ENCODE results near the gene SPATA20.

SPATA20 gene

DNA sequence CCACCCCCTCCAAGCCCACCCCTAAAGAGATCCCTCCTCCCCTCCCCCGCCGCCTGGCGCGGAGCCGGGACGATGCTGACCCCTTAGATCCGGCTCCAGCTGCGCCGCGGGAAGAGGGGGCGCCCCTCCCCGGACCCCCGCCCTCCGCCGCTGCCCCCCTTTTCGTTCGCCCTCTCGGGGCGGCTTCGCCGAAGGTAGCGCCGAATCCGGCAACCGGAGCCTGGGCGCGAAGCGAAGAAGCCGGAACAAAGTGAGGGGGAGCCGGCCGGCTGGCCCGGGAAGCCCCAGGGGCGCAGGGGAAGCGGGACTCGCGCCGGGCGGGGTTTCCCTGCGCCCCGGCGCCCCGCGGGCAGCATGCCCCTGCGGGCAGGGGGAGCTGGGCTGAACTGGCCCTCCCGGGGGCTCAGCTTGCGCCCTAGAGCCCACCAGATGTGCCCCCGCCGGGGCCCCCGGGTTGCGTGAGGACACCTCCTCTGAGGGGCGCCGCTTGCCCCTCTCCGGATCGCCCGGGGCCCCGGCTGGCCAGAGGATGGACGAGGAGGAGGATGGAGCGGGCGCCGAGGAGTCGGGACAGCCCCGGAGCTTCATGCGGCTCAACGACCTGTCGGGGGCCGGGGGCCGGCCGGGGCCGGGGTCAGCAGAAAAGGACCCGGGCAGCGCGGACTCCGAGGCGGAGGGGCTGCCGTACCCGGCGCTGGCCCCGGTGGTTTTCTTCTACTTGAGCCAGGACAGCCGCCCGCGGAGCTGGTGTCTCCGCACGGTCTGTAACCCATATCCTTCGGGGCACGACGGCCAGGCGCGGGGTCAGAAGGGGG is 14.2 kb downstream of the SPATA20 start (continued):
- TF ChIP-seq MZF1 (tag by site-specific recombination; IDR thresholded peaks at IDR 0.05; ENCODE audit: borderline replicate concordance) (no peak), ZBTB7A (tag by site-specific recombination; IDR thresholded peaks at IDR 0.05; ENCODE audit: low read depth) (no peak), ZNF157 (tag by site-specific recombination; IDR thresholded peaks at IDR 0.05) (no peak), ZSCAN16 (tag by site-specific recombination; IDR thresholded peaks at IDR 0.05) (no peak), ZNF510 (tag by site-specific recombination; IDR thresholded peaks at IDR 0.05; ENCODE audit: insufficient replicate concordance) (no peak), ZNF23 (tag by site-specific recombination; IDR thresholded peaks at IDR 0.05; ENCODE audit: borderline replicate concordance) (no peak), ZFP37 (tag by site-specific recombination; IDR thresholded peaks at IDR 0.05) (no peak), ZNF513 (tag by site-specific recombination; IDR thresholded peaks at IDR 0.05) (0 out of 2 replicates have a peak, but pooled peaks have one; percentile 27), PRDM4 (tag by site-specific recombination; IDR thresholded peaks at IDR 0.05) (no peak), ZNF530 (tag by site-specific recombination; IDR thresholded peaks at IDR 0.05; ENCODE audit: low read depth) (no peak), ZXDB (tag by site-specific recombination; IDR thresholded peaks at IDR 0.05) (0 out of 2 replicates have a peak, but pooled peaks have one; percentile 25), ZNF624 (tag by site-specific recombination; IDR thresholded peaks at IDR 0.05) (no peak), GLI4 (tag by site-specific recombination; IDR thresholded peaks at IDR 0.05) (no peak)

GRCh38 chr17:50561746-50562141 is 14.8 kb downstream of the SPATA20 start:
- peaks cover 5% of the 10 kb centered on the region; the same call in 1 of the 2 replicates for H3K4me1 ChIP-seq (ENCODE audit: control insufficient read depth, insufficient read depth, low read length)
- no peaks in the 10 kb centered on the region for H3K9me3 ChIP-seq (ENCODE audit: control insufficient read depth, insufficient read depth, low read depth, low read length)
- TF ChIP-seq, protein P1, sequence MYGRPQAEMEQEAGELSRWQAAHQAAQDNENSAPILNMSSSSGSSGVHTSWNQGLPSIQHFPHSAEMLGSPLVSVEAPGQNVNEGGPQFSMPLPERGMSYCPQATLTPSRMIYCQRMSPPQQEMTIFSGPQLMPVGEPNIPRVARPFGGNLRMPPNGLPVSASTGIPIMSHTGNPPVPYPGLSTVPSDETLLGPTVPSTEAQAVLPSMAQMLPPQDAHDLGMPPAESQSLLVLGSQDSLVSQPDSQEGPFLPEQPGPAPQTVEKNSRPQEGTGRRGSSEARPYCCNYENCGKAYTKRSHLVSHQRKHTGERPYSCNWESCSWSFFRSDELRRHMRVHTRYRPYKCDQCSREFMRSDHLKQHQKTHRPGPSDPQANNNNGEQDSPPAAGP (tag by site-specific recombination; IDR thresholded peaks at IDR 0.05), result no peak
- TF ChIP-seq ZNF394 (tag by site-specific recombination; IDR thresholded peaks at IDR 0.05; ENCODE audit: borderline replicate concordance), result no peak
- TF ChIP-seq PRDM4 (tag by site-specific recombination; IDR thresholded peaks at IDR 0.05), result no peak
- no peak for TF ChIP-seq ZNF670 (tag by site-specific recombination; IDR thresholded peaks at IDR 0.05; ENCODE audit: low read depth)
- TF ChIP-seq ZNF302 (tag by site-specific recombination; IDR thresholded peaks at IDR 0.05; ENCODE audit: low read depth), result no peak
- TF ChIP-seq ZNF473 (tag by site-specific recombination; IDR thresholded peaks at IDR 0.05), result no peak
- TF ChIP-seq KLF7 (tag by site-specific recombination; IDR thresholded peaks at IDR 0.05; ENCODE audit: borderline replicate concordance), result no peak
- no peak for TF ChIP-seq GLI4 (tag by site-specific recombination; IDR thresholded peaks at IDR 0.05)
- TF ChIP-seq, protein P2, sequence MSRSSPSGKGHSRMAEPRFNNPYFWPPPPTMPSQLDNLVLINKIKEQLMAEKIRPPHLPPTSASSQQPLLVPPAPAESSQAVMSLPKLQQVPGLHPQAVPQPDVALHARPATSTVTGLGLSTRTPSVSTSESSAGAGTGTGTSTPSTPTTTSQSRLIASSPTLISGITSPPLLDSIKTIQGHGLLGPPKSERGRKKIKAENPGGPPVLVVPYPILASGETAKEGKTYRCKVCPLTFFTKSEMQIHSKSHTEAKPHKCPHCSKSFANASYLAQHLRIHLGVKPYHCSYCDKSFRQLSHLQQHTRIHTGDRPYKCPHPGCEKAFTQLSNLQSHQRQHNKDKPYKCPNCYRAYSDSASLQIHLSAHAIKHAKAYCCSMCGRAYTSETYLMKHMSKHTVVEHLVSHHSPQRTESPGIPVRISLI (tag by site-specific recombination; IDR thresholded peaks at IDR 0.05), result no peak
- no peak for TF ChIP-seq ZNF530 (tag by site-specific recombination; IDR thresholded peaks at IDR 0.05; ENCODE audit: low read depth)
- no peak for TF ChIP-seq ZNF37A (tag by site-specific recombination; IDR thresholded peaks at IDR 0.05)
- TF ChIP-seq ZNF549 (tag by site-specific recombination; IDR thresholded peaks at IDR 0.05), result no peak
- no peaks in the 10 kb centered on the region for H3K36me3 ChIP-seq (ENCODE audit: control insufficient read depth in 2 of 2, insufficient read depth in 1 of 2, low read length in 2 of 2)
- ChIA-PET CTCF (interaction anchor here (0.5 to 3.4 kb wide), 10 partner anchors 8 to 276 kb away, joined by 3 to 20 read pairs (median 4); no protein-coding TSS in a partner anchor), POLR2A (interaction anchor here (0.6 to 1.1 kb wide), 3 partner anchors 64 to 252 kb away, joined by 3 to 5 read pairs (median 4); no protein-coding TSS in a partner anchor)
- H3K4me3 ChIP-seq (ENCODE audit: low read depth, low read length), result peak overlapping the region; percentile 38; the same call in 1 of the 2 replicates
- H3K27ac ChIP-seq (ENCODE audit: extremely low read depth, low read depth, low read length), result no peak overlapping the region

Measured in HEK293 (cell line).